ENCODE results near the gene SLC22A12.

Gene SLC22A12

DNA sequence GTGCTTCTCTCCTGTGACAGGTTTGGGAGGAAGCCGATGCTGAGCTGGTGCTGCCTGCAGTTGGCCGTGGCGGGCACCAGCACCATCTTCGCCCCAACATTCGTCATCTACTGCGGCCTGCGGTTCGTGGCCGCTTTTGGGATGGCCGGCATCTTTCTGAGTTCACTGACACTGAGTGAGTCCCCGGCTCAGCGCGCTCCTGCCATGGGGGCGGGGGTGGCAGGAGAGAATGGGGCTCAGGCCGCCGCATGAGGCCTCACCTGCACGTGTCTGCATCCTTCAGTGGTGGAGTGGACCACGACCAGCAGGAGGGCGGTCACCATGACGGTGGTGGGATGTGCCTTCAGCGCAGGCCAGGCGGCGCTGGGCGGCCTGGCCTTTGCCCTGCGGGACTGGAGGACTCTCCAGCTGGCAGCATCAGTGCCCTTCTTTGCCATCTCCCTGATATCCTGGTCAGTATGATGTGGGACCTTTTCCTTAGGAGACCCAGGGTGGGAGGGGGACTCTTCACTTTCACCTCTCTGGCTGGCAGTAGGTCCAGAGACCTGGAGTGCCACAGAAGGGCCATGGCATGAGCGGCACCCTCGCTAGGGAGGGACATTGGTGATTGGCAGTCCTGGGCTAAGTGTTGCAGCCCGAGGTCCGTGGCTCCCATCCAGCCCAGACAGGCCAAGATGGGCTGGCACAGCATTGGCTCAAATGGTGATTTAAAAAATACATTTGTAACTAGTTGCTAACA lies 28.9 kb upstream of the SLC22A12 start:
- H3K27ac ChIP-seq (ENCODE audit: low read depth, low read length), result no peak overlapping the region
- no peaks in the 10 kb centered on the region for H3K9me2 ChIP-seq (replicated peaks; ENCODE audit: insufficient read depth, low read length)
- H3F3A ChIP-seq (ENCODE audit: insufficient read depth), result no peaks in the 10 kb centered on the region
- H2AFZ ChIP-seq (ENCODE audit: low read depth, low read length, severe bottlenecking), result no peak overlapping the region
- no peaks in the 10 kb centered on the region for H3K79me2 ChIP-seq (ENCODE audit: insufficient read depth, low read length)
- no peaks in the 10 kb centered on the region for H3K9me3 ChIP-seq (ENCODE audit: insufficient read depth, low read length)
- H3K36me3 ChIP-seq (ENCODE audit: low read length), result no peaks in the 10 kb centered on the region
- no peaks in the 10 kb centered on the region for H4K20me1 ChIP-seq (ENCODE audit: low read depth, low read length)
- H3K27me3 ChIP-seq (ENCODE audit: low read length), result no peaks in the 10 kb centered on the region
- TF ChIP-seq, protein P1, sequence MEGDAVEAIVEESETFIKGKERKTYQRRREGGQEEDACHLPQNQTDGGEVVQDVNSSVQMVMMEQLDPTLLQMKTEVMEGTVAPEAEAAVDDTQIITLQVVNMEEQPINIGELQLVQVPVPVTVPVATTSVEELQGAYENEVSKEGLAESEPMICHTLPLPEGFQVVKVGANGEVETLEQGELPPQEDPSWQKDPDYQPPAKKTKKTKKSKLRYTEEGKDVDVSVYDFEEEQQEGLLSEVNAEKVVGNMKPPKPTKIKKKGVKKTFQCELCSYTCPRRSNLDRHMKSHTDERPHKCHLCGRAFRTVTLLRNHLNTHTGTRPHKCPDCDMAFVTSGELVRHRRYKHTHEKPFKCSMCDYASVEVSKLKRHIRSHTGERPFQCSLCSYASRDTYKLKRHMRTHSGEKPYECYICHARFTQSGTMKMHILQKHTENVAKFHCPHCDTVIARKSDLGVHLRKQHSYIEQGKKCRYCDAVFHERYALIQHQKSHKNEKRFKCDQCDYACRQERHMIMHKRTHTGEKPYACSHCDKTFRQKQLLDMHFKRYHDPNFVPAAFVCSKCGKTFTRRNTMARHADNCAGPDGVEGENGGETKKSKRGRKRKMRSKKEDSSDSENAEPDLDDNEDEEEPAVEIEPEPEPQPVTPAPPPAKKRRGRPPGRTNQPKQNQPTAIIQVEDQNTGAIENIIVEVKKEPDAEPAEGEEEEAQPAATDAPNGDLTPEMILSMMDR (IDR thresholded peaks at IDR 0.05; ENCODE audit: insufficient read depth, low read length, poor library complexity, severe bottlenecking), result no peak
- TF ChIP-seq EZH2phosphoT487 (conservative IDR thresholded peaks at IDR 0.05; ENCODE audit: low read length), result no peak
- no peak overlapping the region for H3K4me2 ChIP-seq (ENCODE audit: low read depth, low read length, poor library complexity, severe bottlenecking)
- no peak overlapping the region for H3K4me3 ChIP-seq (ENCODE audit: insufficient read depth, low read length, poor library complexity, severe bottlenecking)
- no peak overlapping the region for H3K9ac ChIP-seq (ENCODE audit: low read length)

- Histone ChIP-seq H2AFZ (ENCODE audit: low read depth, low read length, severe bottlenecking) (no peak overlapping the region), H3K9me2 (replicated peaks; ENCODE audit: insufficient read depth, low read length) (no peaks in the 10 kb centered on the region), H3K9ac (ENCODE audit: low read length) (no peak overlapping the region), H3K27me3 (ENCODE audit: low read length) (no peaks in the 10 kb centered on the region), H3F3A (ENCODE audit: insufficient read depth) (no peaks in the 10 kb centered on the region), H3K4me3 (ENCODE audit: insufficient read depth, low read length, poor library complexity, severe bottlenecking) (no peak overlapping the region), H3K36me3 (ENCODE audit: low read length) (no peaks in the 10 kb centered on the region), H3K79me2 (ENCODE audit: insufficient read depth, low read length) (no peaks in the 10 kb centered on the region), H3K4me2 (ENCODE audit: low read depth, low read length, poor library complexity, severe bottlenecking) (no peak overlapping the region), H3K9me3 (ENCODE audit: insufficient read depth, low read length) (no peaks in the 10 kb centered on the region), H3K27ac (ENCODE audit: low read depth, low read length) (no peak overlapping the region), H4K20me1 (ENCODE audit: low read depth, low read length) (no peaks in the 10 kb centered on the region)
- TF ChIP-seq EZH2phosphoT487 (conservative IDR thresholded peaks at IDR 0.05; ENCODE audit: low read length), result no peak
- TF ChIP-seq, protein P1 (IDR thresholded peaks at IDR 0.05; ENCODE audit: insufficient read depth, low read length, poor library complexity, severe bottlenecking), result no peak
These were observed 28.2 kb upstream of the SLC22A12 start for GRCh38 chr11:64562723-64563351.

DNA sequence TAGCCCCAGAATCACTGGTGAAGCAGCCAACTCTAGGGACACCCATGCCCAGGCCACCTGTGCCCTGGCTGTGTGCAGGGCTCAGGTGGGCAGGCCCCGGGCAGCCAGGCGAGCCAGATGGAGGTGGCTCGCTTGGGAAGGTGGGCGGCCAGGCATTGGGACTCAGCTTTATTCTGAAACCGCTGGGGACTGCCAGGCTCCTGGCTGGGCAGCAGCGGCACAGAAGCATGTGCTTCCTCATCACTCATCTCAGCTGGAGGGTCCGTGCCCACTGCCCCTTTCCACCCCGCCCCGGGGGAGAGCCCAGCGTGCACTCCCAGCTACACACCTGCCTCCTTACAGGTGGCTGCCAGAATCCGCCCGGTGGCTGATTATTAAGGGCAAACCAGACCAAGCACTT lies 27.1 kb upstream of the SLC22A12 start:
- Histone ChIP-seq H3K9me2 (replicated peaks; ENCODE audit: insufficient read depth, low read length) (no peaks in the 10 kb centered on the region), H3K79me2 (ENCODE audit: insufficient read depth, low read length) (no peaks in the 10 kb centered on the region), H3K4me3 (ENCODE audit: insufficient read depth, low read length, poor library complexity, severe bottlenecking) (no peak overlapping the region), H3K9ac (ENCODE audit: low read length) (no peak overlapping the region), H3K36me3 (ENCODE audit: low read length) (no peaks in the 10 kb centered on the region), H3F3A (ENCODE audit: insufficient read depth) (no peaks in the 10 kb centered on the region), H3K27ac (ENCODE audit: low read depth, low read length) (no peak overlapping the region), H3K27me3 (ENCODE audit: low read length) (no peaks in the 10 kb centered on the region), H3K4me2 (ENCODE audit: low read depth, low read length, poor library complexity, severe bottlenecking) (no peak overlapping the region), H2AFZ (ENCODE audit: low read depth, low read length, severe bottlenecking) (no peak overlapping the region), H3K9me3 (ENCODE audit: insufficient read depth, low read length) (no peaks in the 10 kb centered on the region), H4K20me1 (ENCODE audit: low read depth, low read length) (no peaks in the 10 kb centered on the region)
- TF ChIP-seq EZH2phosphoT487 (conservative IDR thresholded peaks at IDR 0.05; ENCODE audit: low read length), result no peak
- TF ChIP-seq, protein P1 (IDR thresholded peaks at IDR 0.05; ENCODE audit: insufficient read depth, low read length, poor library complexity, severe bottlenecking), result no peak

Measured in SU-DHL-6 (cell line).